GM19193 (cell line): Measurements from ENCODE around the gene CTCF.

Source experiments
- POLR2A ChIP-seq: IDR thresholded peaks from 4 replicates; pipeline ENCODE4 v1.6.1; 2011; ENCODE audit not compliant: insufficient read depth, insufficient read length; ENCODE audit errors: extremely low read depth

The CTCF gene

GRCh38 chr16:67649494-67649931 lies 87.2 kb downstream of the CTCF start:
- TF ChIP-seq POLR2A = no peak

GRCh38 chr16:67650023-67650422 lies 87.7 kb downstream of the CTCF start:
- TF ChIP-seq POLR2A = no peak

- no peak for TF ChIP-seq POLR2A
These were observed 88.7 kb downstream of the CTCF start for GRCh38 chr16:67651039-67651438.

- TF ChIP-seq POLR2A = no peak
These were observed 89.5 kb downstream of the CTCF start for GRCh38 chr16:67651847-67652246.

- TF ChIP-seq POLR2A = no peak
These were observed 90.3 kb downstream of the CTCF start for GRCh38 chr16:67652578-67653127.

- no peak for TF ChIP-seq POLR2A
These were observed 90.9 kb downstream of the CTCF start for GRCh38 chr16:67653128-67653788.

- no peak for TF ChIP-seq POLR2A
These were observed 91.6 kb downstream of the CTCF start for GRCh38 chr16:67653789-67654402.

- TF ChIP-seq POLR2A = peak; percentile 19
These were observed 92.1 kb downstream of the CTCF start for GRCh38 chr16:67654403-67654911.

- TF ChIP-seq POLR2A = no peak
These were observed 93.0 kb downstream of the CTCF start for GRCh38 chr16:67655363-67655762.

- TF ChIP-seq POLR2A = no peak
These were observed 94.2 kb downstream of the CTCF start for GRCh38 chr16:67656344-67657016.

GRCh38 chr16:67657017-67657608 lies 94.8 kb downstream of the CTCF start:
- no peak for TF ChIP-seq POLR2A

- no peak for TF ChIP-seq POLR2A
These were observed 95.6 kb downstream of the CTCF start for GRCh38 chr16:67657751-67658518.

GRCh38 chr16:67658849-67659674 lies 96.7 kb downstream of the CTCF start:
- no peak for TF ChIP-seq POLR2A
